GM18909 (cell line): ENCODE data around the gene CCDC69.

Experiments
- ATAC-seq: cut with Tn5 transposase; IDR thresholded peaks from one replicate; pipeline ENCODE4 v1.9.1; 2021; ENCODE audit warnings: mild to moderate bottlenecking; ENCODE audit not compliant: unreplicated experiment, poor library complexity

Gene CCDC69

DNA sequence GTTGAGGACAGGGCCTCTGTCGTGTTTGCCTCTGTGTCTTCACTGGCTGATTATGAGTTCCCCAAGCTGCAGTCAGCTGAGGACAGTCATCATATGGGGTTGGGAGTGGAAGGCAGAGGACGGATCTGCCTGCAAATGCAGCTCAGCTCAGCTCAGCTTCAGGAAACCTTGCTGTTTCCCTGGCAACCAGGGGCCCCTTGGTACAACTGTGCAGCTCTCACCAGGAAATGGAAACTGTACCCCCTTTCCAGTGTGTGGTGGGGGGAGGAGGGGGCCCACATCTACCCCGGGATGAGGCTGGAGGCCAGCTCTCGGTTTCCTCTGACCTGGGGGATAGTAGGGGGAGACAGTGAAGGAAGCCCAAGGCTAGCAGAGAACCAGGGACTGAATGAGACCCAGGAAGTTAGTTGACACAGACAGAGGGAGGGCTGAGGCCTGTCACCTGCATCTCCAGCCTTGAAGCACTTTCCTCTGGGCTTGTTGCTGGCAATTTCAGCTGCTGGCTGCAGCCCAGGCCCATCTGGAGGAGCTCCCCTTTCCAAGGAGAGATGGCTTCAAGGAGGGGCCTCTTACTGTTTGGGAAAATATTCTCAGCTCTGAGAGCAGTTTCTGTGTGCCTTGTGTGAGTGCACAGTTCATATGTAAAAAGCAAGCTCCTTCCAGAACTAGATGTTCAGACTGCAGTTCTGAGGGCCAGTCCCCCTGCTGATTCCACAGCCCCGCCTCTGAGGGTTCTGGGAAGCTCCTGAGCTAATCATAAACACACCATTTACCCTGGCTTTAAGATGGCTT is 73.2 kb downstream of the CCDC69 start:
- ATAC-seq, result peak; percentile 61

DNA sequence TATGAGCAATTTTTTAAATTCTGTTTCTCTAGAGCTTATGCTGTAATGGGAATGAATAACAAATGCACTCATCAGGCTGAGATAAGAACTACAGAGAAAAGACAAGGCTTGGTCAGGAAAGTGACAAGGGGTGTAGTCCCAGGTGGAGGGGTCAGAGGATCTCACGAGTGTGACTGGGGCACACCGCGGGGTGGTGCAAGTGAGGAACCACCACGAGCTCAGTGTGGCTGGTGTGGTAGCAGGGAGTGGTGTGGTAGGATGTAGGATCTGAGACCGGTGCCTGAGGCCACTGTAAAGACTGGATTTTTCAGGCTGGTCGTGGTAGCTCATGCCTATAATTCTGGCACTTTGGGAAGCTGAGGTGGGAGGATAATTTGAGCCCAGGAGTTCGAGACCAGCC is 75.3 kb downstream of the CCDC69 start:
- ATAC-seq, result no peak

- no peak for ATAC-seq
Observed at GRCh38 chr5:151147033-151147432, 76.9 kb downstream of the CCDC69 start.

DNA sequence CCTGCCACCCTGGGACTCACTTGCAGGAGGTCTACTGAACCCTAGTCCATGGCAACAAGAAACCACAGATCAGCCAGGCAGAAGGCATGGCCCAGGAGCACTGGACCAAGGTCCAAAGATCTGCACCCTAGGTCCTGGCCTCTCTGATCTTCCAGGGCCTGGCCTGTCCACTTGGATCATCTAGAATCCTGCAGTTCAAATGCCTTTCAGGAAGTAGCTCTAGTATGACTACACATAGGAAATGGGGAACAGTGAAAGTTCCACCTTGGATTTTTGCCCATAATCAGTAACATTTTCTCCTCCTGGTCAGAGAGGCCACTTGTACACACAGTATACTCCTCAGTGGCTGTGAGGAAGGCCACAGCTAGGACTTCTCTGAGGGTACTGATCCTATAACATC is 77.8 kb downstream of the CCDC69 start:
- ATAC-seq, result no peak

- no peak for ATAC-seq
Observed at GRCh38 chr5:151144922-151145321, 79.0 kb downstream of the CCDC69 start.

GRCh38 chr5:151144275-151144674 is 79.6 kb downstream of the CCDC69 start:
- no peak for ATAC-seq

GRCh38 chr5:151143645-151144044 is 80.2 kb downstream of the CCDC69 start:
- no peak for ATAC-seq

- ATAC-seq, result no peak
Observed at GRCh38 chr5:151142933-151143332, 81.0 kb downstream of the CCDC69 start.

DNA sequence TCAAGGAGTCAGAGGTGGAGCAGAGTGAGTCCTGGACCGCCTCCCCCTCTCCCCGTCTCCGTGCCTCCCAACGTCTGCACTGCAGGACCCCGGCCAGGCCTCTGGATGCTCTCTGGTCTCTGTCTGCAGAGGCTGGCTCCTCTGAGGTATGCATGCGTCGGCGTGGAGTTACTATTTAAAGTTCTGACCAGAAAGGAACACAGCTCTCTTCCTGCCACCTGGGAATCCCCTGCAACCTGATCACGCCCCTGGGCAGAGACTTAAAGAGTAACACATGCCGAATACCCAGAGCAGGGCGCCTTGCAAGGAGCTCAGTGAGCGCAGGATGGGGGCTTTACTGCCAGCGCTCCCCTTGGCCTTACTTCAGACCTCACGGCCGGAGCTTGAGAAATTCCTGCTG is 82.4 kb downstream of the CCDC69 start:
- peak; percentile 91 for ATAC-seq

DNA sequence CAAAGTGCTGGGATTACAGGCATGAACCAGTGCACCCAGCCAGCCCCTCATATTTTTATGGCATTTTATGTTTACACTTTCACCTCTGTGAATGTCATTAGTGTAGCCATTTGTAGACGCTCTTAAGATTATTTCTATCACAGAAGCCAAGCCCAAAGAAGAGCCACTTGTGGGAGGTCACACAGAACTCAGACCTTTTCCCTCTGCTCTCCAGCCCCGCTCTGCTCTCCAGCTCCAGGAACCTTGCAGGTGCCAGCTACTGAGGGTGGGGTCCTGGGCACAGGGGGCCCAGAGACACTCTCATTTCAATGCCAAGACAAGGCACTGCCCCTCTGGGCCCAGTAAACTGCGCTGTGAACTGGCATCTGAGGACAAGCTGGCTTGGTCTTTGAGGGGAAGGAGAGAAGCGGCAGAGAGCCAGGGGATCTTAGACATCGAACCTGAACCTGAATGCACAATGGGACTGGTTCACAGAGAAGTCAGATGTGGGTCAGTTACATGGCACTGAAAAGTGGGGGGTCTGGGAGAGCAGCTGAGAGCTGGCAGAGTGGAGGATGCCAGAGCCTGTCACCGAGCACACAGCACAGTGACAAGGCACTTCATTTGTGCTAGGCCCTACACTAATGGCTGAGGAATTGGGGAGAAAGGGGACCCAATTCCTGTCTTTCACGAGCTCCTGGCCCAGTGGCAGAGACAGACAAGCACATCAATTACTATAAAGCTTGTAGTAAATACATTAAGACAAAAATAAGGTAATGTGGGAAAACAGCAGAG is 83.0 kb downstream of the CCDC69 start:
- ATAC-seq, result no peak

- no peak for ATAC-seq
Observed at GRCh38 chr5:151139646-151140045, 84.2 kb downstream of the CCDC69 start.

DNA sequence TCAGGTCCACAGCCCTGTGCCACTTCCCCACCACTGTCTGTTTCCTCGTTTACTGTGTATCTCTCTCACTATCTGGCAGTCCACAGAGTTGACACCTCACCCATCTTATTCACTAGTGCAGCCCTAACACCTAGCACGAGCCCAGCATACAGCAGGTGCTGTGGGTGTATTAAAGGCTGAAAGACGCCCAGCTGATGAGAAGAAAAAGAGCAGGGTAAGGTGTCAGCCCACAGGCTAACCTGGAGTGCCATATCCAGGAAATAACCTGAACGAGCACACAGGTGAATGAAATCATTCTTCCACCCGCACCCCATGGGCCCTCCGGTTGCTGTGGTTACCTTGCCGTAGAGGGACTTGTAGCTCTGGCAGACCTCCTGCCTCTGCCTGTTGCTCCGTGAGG is 84.9 kb downstream of the CCDC69 start:
- no peak for ATAC-seq

- no peak for ATAC-seq
Observed at GRCh38 chr5:151138114-151138513, 85.8 kb downstream of the CCDC69 start.

DNA sequence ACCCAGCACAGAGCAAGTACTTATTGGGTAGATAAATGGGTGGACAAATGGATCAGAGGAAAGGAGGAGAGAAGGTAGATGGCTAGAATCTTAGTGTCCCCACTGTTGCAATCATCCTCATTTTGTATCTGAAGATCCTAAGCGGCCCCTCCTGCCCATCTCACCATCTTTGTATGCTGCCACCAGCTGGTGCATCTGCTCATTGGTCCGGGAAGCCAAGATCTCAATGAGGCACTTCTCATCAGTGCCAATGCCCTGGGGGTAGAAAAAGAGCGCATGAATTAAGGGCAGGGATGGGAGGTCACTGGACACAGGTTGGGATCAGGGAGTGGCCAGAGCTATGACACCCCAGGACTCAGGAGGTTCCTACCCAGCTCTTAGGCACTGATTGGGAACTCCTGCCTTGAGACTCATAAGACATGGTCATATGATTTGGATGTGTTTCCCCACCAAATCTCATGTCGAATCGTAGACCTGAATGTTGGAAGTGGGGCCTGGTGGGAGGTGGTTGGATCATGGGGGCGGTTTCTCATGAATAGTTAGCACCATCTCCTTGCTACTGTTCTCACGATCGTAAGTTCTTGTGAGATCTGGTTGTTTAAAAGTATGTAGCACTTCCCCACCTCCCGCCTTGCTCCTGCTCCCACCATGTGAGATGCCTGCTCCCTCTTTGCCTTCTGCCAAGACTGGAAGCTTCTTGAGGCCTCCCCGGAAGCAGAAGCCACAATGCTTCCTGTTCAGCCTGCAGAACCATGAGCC is 86.6 kb downstream of the CCDC69 start:
- no peak for ATAC-seq

DNA sequence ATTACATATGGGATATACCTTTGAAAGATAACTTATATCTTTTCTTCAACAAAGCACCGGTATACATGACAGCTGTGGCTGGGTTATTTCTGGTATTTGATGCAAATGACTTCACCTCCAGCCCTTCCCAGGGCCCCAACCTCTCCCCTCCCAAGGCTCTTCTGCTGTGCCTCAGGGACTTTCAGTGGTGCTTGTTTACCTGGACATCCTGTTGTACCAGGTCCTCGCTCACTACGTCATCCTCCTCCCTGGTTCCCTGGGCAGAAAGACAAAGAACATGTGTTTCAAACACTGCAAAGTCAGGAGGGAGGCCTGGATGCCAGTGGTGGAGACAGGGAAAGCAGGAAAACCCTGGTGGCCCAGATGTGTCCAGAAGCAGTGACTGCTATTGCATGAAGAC is 89.7 kb downstream of the CCDC69 start:
- peak; percentile 57 for ATAC-seq

DNA sequence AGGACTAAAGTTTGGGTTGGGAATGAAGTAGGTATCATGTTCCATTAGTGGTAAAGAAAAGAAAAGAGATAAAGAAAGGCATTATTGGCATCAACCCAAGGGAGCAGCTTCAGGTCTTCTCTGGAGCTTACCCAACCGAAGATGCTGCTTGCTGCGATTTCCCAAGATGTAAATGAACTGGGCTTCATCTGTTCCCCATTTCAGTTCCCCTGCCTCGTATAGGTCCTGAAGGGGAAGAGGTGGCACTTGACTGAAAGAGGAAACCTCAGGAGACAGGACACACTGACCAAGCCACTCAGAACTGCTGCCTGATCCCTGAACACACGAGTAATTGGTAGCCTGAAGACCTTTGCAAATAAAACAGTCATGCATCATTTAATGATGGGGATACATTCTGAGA is 90.9 kb downstream of the CCDC69 start:
- ATAC-seq, result no peak
